ENCODE results near the gene UQCRC2. TPM values are rescaled to one million over a fixed set of nuclear protein-coding genes. Genes with fewer than 3 reads are reported as not detected.
"Not testable (repeated sequence)": the region's sequence is repeated elsewhere in the genome, so short reads cannot be mapped to it uniquely, and the experiment has no call there.

UQCRC2 gene
- total RNA-seq, 4 donors from 2014 or later, result 99.9 to 153 (median 140) TPM

DNA sequence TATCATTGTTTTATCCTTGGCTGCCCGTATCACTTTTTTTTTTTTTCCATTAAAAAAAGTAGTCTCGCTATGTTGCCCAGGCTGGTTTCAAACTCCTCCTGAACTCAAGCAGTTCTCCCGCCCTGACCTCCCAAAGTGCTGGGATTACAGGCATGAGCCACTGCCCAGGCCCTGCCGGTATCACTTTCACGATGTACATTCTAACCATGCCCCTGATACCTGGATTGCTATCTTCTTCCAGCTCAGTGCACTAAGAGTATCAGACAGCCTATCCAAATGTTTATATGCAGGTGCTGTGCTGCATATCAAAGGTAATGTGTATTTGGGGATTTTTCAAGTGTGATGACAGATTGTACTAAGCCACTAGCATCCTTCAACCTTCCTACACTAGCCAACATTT, 69.0 kb downstream of the UQCRC2 start:
- no peak for TF ChIP-seq POLR2A (IDR thresholded peaks at IDR 0.05)
- TF ChIP-seq, protein P1, sequence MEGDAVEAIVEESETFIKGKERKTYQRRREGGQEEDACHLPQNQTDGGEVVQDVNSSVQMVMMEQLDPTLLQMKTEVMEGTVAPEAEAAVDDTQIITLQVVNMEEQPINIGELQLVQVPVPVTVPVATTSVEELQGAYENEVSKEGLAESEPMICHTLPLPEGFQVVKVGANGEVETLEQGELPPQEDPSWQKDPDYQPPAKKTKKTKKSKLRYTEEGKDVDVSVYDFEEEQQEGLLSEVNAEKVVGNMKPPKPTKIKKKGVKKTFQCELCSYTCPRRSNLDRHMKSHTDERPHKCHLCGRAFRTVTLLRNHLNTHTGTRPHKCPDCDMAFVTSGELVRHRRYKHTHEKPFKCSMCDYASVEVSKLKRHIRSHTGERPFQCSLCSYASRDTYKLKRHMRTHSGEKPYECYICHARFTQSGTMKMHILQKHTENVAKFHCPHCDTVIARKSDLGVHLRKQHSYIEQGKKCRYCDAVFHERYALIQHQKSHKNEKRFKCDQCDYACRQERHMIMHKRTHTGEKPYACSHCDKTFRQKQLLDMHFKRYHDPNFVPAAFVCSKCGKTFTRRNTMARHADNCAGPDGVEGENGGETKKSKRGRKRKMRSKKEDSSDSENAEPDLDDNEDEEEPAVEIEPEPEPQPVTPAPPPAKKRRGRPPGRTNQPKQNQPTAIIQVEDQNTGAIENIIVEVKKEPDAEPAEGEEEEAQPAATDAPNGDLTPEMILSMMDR (IDR thresholded peaks at IDR 0.05), result no peak
- 92 to 96% methylated on average over 5 of the region's 5 CpGs for WGBS, 2 donors
- H3K4me3 ChIP-seq (ENCODE audit: low read depth, poor library complexity, severe bottlenecking), result no peak overlapping the region
- intact Hi-C loops (cut with DNase I; ENCODE audit: low total_unique reads), result no loop called here
- no peak for DNase-seq (ENCODE audit: low spot score in 2 of 2)

DNA sequence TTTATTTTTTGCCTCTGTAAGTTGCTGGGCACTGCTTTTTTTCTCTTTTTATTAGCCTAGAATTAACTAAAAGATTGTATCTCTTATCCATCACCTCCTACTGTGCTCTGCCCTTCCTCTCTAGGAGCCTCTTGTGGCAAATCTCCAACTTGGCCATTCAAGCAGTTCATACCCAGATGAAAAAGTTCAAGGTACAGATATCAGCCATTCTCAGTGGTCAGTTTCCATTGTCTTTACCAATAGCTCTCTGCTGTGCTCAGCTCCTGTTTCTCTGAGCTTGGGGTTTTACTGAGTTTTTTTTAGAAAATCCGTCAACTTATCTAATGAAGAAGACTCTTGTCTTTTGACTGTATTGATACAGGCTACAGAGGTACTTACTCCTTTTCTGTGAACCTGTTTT, 70.3 kb downstream of the UQCRC2 start:
- no peak overlapping the region for H3K4me3 ChIP-seq (ENCODE audit: low read depth, poor library complexity, severe bottlenecking)
- DNase-seq (ENCODE audit: low spot score in 2 of 2), result no peak
- intact Hi-C loops (cut with DNase I; ENCODE audit: low total_unique reads), result no loop called here
- 97 to 100% methylated on average over 1 of the region's 1 CpG for WGBS, 2 donors
- no peak for TF ChIP-seq POLR2A (IDR thresholded peaks at IDR 0.05)
- TF ChIP-seq, protein P1 (IDR thresholded peaks at IDR 0.05), result no peak

DNA sequence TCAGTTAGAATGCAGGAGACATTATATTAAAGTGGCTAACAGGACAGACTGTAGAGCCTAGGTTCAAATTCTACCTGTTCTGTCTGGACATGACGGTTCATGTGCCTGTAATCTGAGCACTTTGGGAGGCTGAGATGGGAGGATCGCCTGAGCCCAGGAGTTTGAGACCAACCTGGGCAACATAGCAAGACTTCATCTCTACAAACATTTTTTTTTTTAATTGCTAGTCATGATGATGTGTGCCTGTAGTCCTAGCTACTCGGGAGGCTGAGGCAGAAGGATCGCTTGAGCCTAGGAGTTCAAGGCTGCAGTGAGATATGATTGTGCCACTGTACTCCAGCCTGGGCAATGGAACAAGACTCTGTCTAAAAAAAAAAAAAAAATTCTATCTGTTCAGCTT, 71.6 kb downstream of the UQCRC2 start:
- intact Hi-C loops (cut with DNase I; ENCODE audit: low total_unique reads); H3K4me3 ChIP-seq (ENCODE audit: low read depth, poor library complexity, severe bottlenecking); DNase-seq (ENCODE audit: low spot score in 2 of 2): not testable (repeated sequence)
- 98% methylated on average over 4 of the region's 4 CpGs for WGBS, 2 donors

DNA sequence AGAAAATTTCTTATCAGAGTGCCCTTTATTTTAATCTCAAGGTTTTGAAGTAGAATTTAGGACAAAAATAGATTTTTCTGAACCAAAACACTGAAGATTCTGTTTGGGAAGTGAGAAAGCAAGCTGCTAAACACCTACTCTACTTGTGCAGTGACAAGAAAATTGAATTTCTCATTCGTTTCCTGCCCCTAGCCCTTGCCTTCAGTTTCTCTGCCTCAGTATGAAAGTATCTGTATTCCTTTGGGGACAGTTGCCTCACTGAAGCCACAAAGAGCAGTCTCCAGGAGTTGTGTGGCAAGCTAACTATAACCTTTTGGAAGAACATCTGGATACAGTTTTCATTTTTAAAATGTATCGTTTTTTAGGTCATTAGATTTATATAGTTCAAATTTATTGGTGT, 74.5 kb downstream of the UQCRC2 start:
- WGBS, 2 donors, result 54 to 72% methylated on average over 2 of the region's 2 CpGs
- no peak overlapping the region for H3K4me3 ChIP-seq (ENCODE audit: low read depth, poor library complexity, severe bottlenecking)
- intact Hi-C loops (cut with DNase I; ENCODE audit: low total_unique reads), result no loop called here
- no peak for DNase-seq (ENCODE audit: low spot score in 2 of 2)
- TF ChIP-seq, protein P1 (IDR thresholded peaks at IDR 0.05), result no peak
- no peak for TF ChIP-seq POLR2A (IDR thresholded peaks at IDR 0.05)

DNA sequence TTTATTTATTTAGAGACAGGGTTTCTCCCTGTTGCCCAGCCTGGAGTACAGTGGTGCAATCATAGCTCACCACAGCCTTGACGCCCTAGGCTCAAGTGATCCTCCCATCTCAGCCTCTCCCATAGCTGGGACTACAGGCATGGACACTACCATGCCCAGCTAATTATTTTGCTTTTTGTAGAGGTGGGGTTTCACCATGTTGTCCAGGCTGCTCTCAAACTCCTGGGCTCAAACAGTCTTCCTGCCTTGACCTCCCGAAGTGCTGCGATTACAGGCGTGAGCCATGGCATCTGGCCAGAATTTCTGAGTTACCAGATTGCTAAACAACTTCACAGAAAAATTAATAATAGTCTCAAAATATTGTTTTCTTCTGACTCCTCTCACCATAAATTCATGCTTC, 76.5 kb downstream of the UQCRC2 start:
- TF ChIP-seq, protein P1 (IDR thresholded peaks at IDR 0.05), result no peak
- TF ChIP-seq POLR2A (IDR thresholded peaks at IDR 0.05), result no peak
- no peak for DNase-seq (ENCODE audit: low spot score in 2 of 2)
- intact Hi-C loops (cut with DNase I; ENCODE audit: low total_unique reads), result no loop called here
- no peak overlapping the region for H3K4me3 ChIP-seq (ENCODE audit: low read depth, poor library complexity, severe bottlenecking)
- 93 to 94% methylated on average over 4 of the region's 4 CpGs for WGBS, 2 donors

DNA sequence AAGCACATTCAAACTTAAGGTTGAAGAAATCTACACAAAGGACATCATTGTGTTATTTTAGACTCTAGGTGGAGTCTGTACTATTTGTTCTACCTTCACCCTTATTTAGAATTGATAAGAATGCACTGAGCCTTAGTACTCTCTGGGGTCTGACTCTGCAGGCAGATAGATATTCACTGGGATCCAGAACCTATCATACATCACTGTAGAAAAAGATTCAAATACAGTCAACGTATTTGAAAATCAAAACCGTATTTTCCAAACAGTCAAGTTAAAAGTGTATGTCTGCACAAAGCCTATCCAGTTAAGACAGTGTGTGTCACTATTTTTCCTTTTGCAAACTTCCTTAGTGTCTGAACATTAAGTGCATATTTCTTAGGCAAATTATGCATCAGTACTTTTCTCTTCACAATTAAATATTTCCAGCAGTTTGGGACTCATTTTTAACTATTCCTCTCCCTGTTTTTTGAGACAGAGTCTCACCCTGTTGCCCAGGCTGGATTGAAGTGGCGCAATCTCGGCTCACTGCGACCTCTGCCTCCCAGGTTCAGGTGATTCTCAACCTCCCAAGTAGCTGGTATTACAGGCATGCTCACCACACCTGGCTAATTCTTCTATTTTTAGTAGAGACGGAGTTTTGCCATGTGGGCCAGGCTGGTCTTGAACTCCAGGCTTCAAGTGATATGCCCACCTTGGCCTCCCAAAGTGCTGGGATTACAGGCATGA, 77.1 kb downstream of the UQCRC2 start:
- no peak for TF ChIP-seq POLR2A (IDR thresholded peaks at IDR 0.05)
- TF ChIP-seq, protein P1 (IDR thresholded peaks at IDR 0.05), result no peak
- intact Hi-C loops (cut with DNase I; ENCODE audit: low total_unique reads), result no loop called here
- DNase-seq (ENCODE audit: low spot score in 2 of 2), result no peak
- 92 to 95% methylated on average over 6 of the region's 6 CpGs for WGBS, 2 donors
- no peak overlapping the region for H3K4me3 ChIP-seq (ENCODE audit: low read depth, poor library complexity, severe bottlenecking)

Data from lower leg skin (tissue), 4 donors.